ENCODE data around the gene CHST15.

CHST15 gene

GRCh38 chr10:124011464-124011863 lies 81.9 kb downstream of the CHST15 start:
- no peak for DNase-seq (ENCODE audit: low read depth)

GRCh38 chr10:124010563-124011131 lies 82.8 kb downstream of the CHST15 start:
- DNase-seq (ENCODE audit: low read depth), result no peak

- DNase-seq (ENCODE audit: low read depth), result no peak
These were observed 83.4 kb downstream of the CHST15 start for GRCh38 chr10:124010024-124010423.

- no peak for DNase-seq (ENCODE audit: low read depth)
These were observed 84.0 kb downstream of the CHST15 start for GRCh38 chr10:124009231-124010015.

- no peak for DNase-seq (ENCODE audit: low read depth)
These were observed 84.7 kb downstream of the CHST15 start for GRCh38 chr10:124008681-124009080.

- DNase-seq (ENCODE audit: low read depth), result no peak
These were observed 85.2 kb downstream of the CHST15 start for GRCh38 chr10:124008187-124008586.

- no peak for DNase-seq (ENCODE audit: low read depth)
These were observed 85.6 kb downstream of the CHST15 start for GRCh38 chr10:124007773-124008145.

- DNase-seq (ENCODE audit: low read depth), result no peak
These were observed 86.2 kb downstream of the CHST15 start for GRCh38 chr10:124007102-124007772.

GRCh38 chr10:124006526-124006925 lies 86.9 kb downstream of the CHST15 start:
- no peak for DNase-seq (ENCODE audit: low read depth)

GRCh38 chr10:124005991-124006392 lies 87.4 kb downstream of the CHST15 start:
- DNase-seq (ENCODE audit: low read depth), result no peak

GRCh38 chr10:124005091-124005490 lies 88.3 kb downstream of the CHST15 start:
- no peak for DNase-seq (ENCODE audit: low read depth)

- DNase-seq (ENCODE audit: low read depth), result no peak
These were observed 88.8 kb downstream of the CHST15 start for GRCh38 chr10:124004663-124005004.

GRCh38 chr10:124003871-124004662 lies 89.3 kb downstream of the CHST15 start:
- no peak for DNase-seq (ENCODE audit: low read depth)

GRCh38 chr10:124003481-124003870 lies 89.9 kb downstream of the CHST15 start:
- no peak for DNase-seq (ENCODE audit: low read depth)

- no peak for DNase-seq (ENCODE audit: low read depth)
These were observed 90.4 kb downstream of the CHST15 start for GRCh38 chr10:124003070-124003419.

- no peak for DNase-seq (ENCODE audit: low read depth)
These were observed 90.9 kb downstream of the CHST15 start for GRCh38 chr10:124002391-124003069.

- no peak for DNase-seq (ENCODE audit: low read depth)
These were observed 91.8 kb downstream of the CHST15 start for GRCh38 chr10:124001391-124002148.

- DNase-seq (ENCODE audit: low read depth), result no peak
These were observed 92.6 kb downstream of the CHST15 start for GRCh38 chr10:124000792-124001201.

- no peak for DNase-seq (ENCODE audit: low read depth)
These were observed 93.3 kb downstream of the CHST15 start for GRCh38 chr10:123999956-124000615.

GRCh38 chr10:123999261-123999660 lies 94.1 kb downstream of the CHST15 start:
- DNase-seq (ENCODE audit: low read depth), result no peak
